Transverse colon (tissue), 4 donors: ENCODE results near the gene TMSB4X. TPM values are rescaled to one million over a fixed set of nuclear protein-coding genes. Genes with fewer than 3 reads are reported as not detected.

Source experiments
- DNase-seq: peaks from one replicate; pipeline ENCODE4 v3.0.0-alpha.2; 2019
- H3K27ac ChIP-seq, 4 donors: fragments of 200-600 bp; sonication (generic); 2 replicates each; pipeline ENCODE4 v1.5.1; 2016 to 2018; ENCODE audit warnings: inconsistent platforms in 4 of 4
- H3K27me3 ChIP-seq: fragments of 200-600 bp; sonication (generic); 2 replicates; pipeline ENCODE4 v1.5.1; 2017; ENCODE audit warnings: inconsistent platforms
- H3K36me3 ChIP-seq, 4 donors: fragments of 200-600 bp; sonication (generic); 2 replicates each; pipeline ENCODE4 v1.5.1; 2017 to 2019; ENCODE audit warnings: inconsistent platforms in 4 of 4
- H3K4me1 ChIP-seq, 4 donors: fragments of 200-600 bp; sonication (generic); 2 replicates each; pipeline ENCODE4 v1.5.1; 2017 to 2020; ENCODE audit warnings: inconsistent platforms in 4 of 4
- H3K4me3 ChIP-seq, 4 donors: fragments of 200-600 bp; sonication (generic); 1 replicate in 1 of 4; 2 replicates in 3 of 4; pipeline versions ENCODE4 v1.5.1 to v1.6.1; 2017 to 2019; ENCODE audit warnings: inconsistent platforms in 4 of 4
- H3K9me3 ChIP-seq, 2 donors: fragments of 200-600 bp; sonication (generic); 2 replicates each; pipeline ENCODE4 v1.5.1; 2017 to 2019; ENCODE audit warnings: inconsistent platforms in 2 of 2
- EP300 ChIP-seq: sonication (generic); formaldehyde crosslinking; IDR thresholded peaks from one replicate; pipeline ENCODE4 v1.6.1; 2017; ENCODE audit warnings: antibody characterized with exemption, low read depth
- POLR2A ChIP-seq: fragments of 450-650 bp; IDR thresholded peaks from one replicate; pipeline ENCODE4 v1.6.1; 2016; ENCODE audit warnings: antibody characterized with exemption, mild to moderate bottlenecking, moderate library complexity
- POLR2AphosphoS5 ChIP-seq, 3 donors: sonication (generic); formaldehyde crosslinking; IDR thresholded peaks; one replicate each; pipeline ENCODE4 v1.6.1; 2016; ENCODE audit warnings: antibody characterized with exemption in 3 of 3
- WGBS, 2 donors: methylation state at CpG; one replicate each; pipeline ENCODE4 v1.1.5; 2018; ENCODE audit warnings: low coverage in 1 of 2; 5-methylcytosine and 5-hydroxymethylcytosine counted together
- in situ Hi-C, 4 donors: fragments of 200-750 bp; cut with MboI; loops; one replicate each; pipeline versions ENCODE4 v1.15.0 to v1.15.1; 2017; ENCODE audit warnings: low sequenced_read_pairs in 3 of 4, low pct_ligation_motif_present in 1 of 4, low pct_unique_long_range_greater_than_20kb in 1 of 4
- intact Hi-C: fragments of 100-400 bp; cut with DNase I; formaldehyde crosslinking; loops from one replicate; pipeline ENCODE4 v1.15.1; 2023; ENCODE audit warnings: low total_unique reads
- total RNA-seq, 4 donors: library from RNA; depleted of rRNA; stranded (reverse); fragments of >200 nt; gene quantifications; one replicate each; pipeline ENCODE4 v1.1.0, GENCODE V29; 2016
- TF ChIP-seq, protein P1 (sequence below), 5 experiments: fragments of 200-600 bp in 3 of 5; fragments of 450-650 bp in 2 of 5; sonication (generic) in 3 of 5; IDR thresholded peaks; 1 replicate in 2 of 5; 2 replicates in 3 of 5; pipeline ENCODE4 v1.5.1; 2016 to 2017; ENCODE audit warnings: antibody characterized with exemption in 5 of 5, inconsistent platforms in 3 of 5, mild to moderate bottlenecking in 2 of 5, moderate library complexity in 1 of 5

TMSB4X gene
- total RNA-seq, 4 donors from 2014 or later, result 680 to 4,578 (median 2,996) TPM

DNA sequence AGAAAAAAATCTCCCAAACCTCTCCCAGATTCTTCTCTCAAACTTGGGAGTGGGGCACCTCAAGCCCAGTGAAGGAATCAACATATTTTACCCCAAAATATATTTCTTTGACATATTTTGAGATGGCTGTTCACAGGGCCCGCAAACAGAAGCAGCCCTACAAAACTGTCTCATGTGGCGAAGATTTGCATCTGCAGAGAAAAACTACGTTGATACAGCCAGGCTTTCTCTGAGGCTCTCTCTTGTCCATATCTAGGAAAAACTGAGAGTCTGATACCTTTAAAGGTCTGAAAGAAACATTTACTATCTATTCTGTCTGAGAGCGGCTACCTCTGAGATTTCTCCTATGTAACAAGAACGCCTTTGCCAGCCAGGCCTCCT is 23.3 kb upstream of the TMSB4X start:
- Histone ChIP-seq H3K4me3 (no peak overlapping the region), H3K27ac (peak overlapping the region; percentile 70 to 83 (median 82)), H3K27me3 (no peaks in the 10 kb centered on the region), H3K4me1 (peaks cover 6 to 31% (median 22%) of the 10 kb centered on the region in 4 donors), H3K9me3 (no peaks in the 10 kb centered on the region), H3K36me3 (no peaks in the 10 kb centered on the region)
- intact Hi-C loops, result no loop called here
- in situ Hi-C loops, result loop anchor here (10.0 to 25.0 kb wide), 3 partner anchors 533 to 711 kb away; partner anchors contain the start of gene TCEANC (in 2 of the 4)
- WGBS, 2 donors, result 84% methylated on average over 5 of the region's 5 CpGs; no CpG with 5 or more reads in 1 of the 2 donors
- DNase-seq, result no peak
- TF ChIP-seq POLR2AphosphoS5 (IDR thresholded peaks at IDR 0.05), result no peak

DNA sequence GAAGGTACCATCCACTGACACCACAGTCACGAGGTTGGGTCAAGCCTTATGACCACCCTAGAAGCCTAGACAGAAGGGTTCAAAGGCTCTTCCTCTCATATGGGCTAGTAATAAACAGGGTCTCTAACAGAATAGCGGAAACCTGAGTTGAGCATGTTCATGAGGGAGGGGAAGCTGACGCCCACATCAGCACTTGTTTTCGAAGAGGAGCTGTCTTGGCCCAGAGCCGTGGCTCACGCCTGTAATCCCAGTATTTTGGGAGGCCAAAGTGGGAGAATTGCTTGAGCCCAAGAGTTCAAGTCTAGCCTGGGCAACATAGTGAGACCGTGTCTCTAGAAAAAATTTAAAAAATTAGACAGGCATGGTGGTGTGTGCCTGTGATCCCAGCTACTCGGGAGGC is 21.5 kb upstream of the TMSB4X start:
- Histone ChIP-seq H3K27me3 (no peaks in the 10 kb centered on the region), H3K4me3 (no peak overlapping the region), H3K27ac (peak overlapping the region in 1 of 4 donors; percentile 48), H3K36me3 (no peaks in the 10 kb centered on the region), H3K4me1 (peaks cover 6 to 25% (median 13%) of the 10 kb centered on the region in 4 donors), H3K9me3 (no peaks in the 10 kb centered on the region)
- TF ChIP-seq, protein P1, sequence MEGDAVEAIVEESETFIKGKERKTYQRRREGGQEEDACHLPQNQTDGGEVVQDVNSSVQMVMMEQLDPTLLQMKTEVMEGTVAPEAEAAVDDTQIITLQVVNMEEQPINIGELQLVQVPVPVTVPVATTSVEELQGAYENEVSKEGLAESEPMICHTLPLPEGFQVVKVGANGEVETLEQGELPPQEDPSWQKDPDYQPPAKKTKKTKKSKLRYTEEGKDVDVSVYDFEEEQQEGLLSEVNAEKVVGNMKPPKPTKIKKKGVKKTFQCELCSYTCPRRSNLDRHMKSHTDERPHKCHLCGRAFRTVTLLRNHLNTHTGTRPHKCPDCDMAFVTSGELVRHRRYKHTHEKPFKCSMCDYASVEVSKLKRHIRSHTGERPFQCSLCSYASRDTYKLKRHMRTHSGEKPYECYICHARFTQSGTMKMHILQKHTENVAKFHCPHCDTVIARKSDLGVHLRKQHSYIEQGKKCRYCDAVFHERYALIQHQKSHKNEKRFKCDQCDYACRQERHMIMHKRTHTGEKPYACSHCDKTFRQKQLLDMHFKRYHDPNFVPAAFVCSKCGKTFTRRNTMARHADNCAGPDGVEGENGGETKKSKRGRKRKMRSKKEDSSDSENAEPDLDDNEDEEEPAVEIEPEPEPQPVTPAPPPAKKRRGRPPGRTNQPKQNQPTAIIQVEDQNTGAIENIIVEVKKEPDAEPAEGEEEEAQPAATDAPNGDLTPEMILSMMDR (IDR thresholded peaks at IDR 0.05), result no peak
- TF ChIP-seq EP300, result no peak
- no peak for TF ChIP-seq POLR2A
- no peak for TF ChIP-seq POLR2AphosphoS5 (IDR thresholded peaks at IDR 0.05)
- intact Hi-C loops, result no loop called here
- DNase-seq, result no peak
- 90% methylated on average over 8 of the region's 8 CpGs; no CpG with 5 or more reads in 1 of the 2 donors for whole genome bisulfite sequencing, 2 donors
- in situ Hi-C loops, result loop anchor here (10.0 to 25.0 kb wide), 3 partner anchors 531 to 709 kb away; partner anchors contain the start of gene TCEANC (in 2 of the 4)

DNA sequence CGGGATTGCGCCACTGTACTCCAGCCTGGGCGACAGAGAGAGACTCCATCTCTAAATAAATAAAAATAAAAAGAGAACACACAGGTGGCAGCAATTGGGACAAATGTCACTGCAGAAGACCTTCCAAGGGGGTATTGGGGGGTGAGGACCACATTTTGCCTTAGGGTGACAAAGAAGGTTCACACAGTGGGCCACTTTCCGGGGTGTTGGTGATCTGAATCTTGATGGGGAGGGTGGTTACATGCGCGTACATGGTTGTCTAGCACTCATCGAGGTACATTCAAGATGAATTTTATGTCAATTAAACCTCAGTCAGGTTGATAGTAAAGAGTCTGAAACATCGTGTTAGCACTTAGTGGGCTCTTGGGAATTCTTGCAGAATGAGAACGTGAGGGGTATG is 20.5 kb upstream of the TMSB4X start:
- TF ChIP-seq, protein P1 (IDR thresholded peaks at IDR 0.05), result no peak
- TF ChIP-seq EP300 (no peak), POLR2AphosphoS5 (IDR thresholded peaks at IDR 0.05) (no peak), POLR2A (no peak)
- no peaks in the 10 kb centered on the region for H3K9me3 ChIP-seq
- in situ Hi-C loops, result loop anchor here (10.0 to 25.0 kb wide), 3 partner anchors 530 to 708 kb away; partner anchors contain the start of gene TCEANC (in 2 of the 4)
- peak overlapping the region; percentile 54 to 83 (median 79) for H3K27ac ChIP-seq
- no peak overlapping the region for H3K4me3 ChIP-seq
- no peaks in the 10 kb centered on the region for H3K27me3 ChIP-seq
- intact Hi-C loops, result no loop called here
- no peaks in the 10 kb centered on the region for H3K36me3 ChIP-seq
- 87 to 93% methylated on average over 3 to 9 of the region's 9 CpGs for WGBS, 2 donors
- H3K4me1 ChIP-seq, result peaks cover 6 to 24% (median 13%) of the 10 kb centered on the region in 4 donors
- no peak for DNase-seq

DNA sequence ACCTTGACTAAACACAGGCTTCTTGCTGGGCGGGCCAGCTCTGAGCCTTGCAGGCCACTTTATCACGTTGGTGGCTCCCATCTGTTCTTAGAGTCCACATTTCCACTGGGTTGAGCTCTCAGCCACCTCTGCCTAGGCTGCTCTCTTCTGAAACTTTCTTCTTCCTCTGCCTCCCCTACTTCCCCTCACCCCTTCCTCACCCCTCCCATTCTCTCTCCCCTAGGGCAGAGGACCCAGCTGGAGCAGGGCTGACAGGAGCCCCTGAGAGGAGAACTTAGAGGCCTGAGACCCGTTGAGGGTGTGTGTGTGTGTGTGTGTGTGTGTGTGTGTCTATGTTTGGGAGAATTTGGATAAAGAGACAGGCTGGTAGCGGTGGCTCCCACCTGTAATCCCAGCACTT is 19.9 kb upstream of the TMSB4X start:
- Histone ChIP-seq H3K27ac (peak overlapping the region; percentile 54 to 83 (median 79)), H3K36me3 (no peaks in the 10 kb centered on the region), H3K4me3 (no peak overlapping the region), H3K27me3 (no peaks in the 10 kb centered on the region), H3K9me3 (no peaks in the 10 kb centered on the region), H3K4me1 (peaks cover 6 to 17% (median 10%) of the 10 kb centered on the region in 4 donors)
- intact Hi-C loops (no loop called here), in situ Hi-C loops (loop anchor here (10.0 to 25.0 kb wide), 3 partner anchors 530 to 707 kb away; partner anchors contain the start of gene TCEANC (in 2 of the 4))
- WGBS, 2 donors, result 76% methylated on average over 4 of the region's 4 CpGs; no CpG with 5 or more reads in 1 of the 2 donors
- no peak for DNase-seq
- TF ChIP-seq POLR2A, result no peak
- no peak for TF ChIP-seq POLR2AphosphoS5 (IDR thresholded peaks at IDR 0.05)
- TF ChIP-seq, protein P1 (IDR thresholded peaks at IDR 0.05), result no peak
- no peak for TF ChIP-seq EP300
